Activated CD4-positive, alpha-beta T cell treated with anti-CD3 and anti-CD28 coated beads, Interleukin-2, amount 50 U/mL, for 4 hours (primary cell): Measurements from ENCODE around the gene CILP2.
A peak's percentile ranks its signal among the peaks of the same experiment; 100 is the strongest.

ENCODE experiments used
- DNase-seq, 2 experiments: peaks; one replicate each; pipeline ENCODE4 v3.0.0-alpha.2; 2020

The CILP2 gene

DNA sequence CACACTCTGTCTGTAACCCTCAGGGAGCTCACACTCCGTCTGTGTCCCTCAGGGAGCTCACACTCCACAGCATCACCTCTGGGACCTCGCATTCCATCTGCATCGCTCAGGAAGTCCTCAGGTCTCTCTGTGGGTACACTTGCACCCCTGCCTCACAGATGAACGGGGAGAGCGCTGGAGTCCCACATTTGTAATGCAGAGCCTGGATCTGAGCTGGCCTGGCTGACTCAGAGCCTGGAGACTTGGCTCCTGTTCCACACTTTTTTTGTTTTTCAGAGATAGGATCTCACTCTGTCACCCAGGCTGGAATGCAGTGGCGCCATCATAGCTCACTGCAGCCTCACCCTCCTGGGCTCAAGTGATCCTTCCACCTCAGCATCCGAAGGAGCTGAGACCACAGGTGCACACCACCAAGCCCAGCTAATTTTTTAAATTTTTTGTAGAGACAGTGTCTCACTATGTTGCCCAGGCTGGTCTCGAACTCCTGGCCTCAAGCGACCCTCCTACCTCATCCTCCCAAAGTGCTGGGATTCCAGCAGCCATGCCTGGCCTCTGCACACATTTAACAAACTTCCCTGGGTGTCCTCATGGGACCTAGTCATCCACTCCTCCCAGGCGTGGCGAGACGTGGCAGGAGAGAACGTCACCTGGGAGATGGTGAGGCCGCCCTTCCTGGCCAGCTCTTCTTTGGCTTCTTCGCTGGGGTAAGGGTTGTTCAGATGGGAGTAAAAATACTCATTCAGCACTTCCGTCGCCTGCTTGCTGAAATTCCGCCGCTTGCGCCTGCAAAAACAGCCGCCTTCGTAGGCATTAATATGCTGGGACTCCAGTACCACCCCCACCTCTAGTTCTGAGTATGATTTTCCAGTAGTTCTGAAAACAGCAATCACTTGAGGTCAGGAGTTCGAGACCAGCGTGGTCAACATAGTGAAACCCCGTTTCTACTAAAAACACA, 31.0 kb downstream of the CILP2 start:
- DNase-seq, result no peak

DNA sequence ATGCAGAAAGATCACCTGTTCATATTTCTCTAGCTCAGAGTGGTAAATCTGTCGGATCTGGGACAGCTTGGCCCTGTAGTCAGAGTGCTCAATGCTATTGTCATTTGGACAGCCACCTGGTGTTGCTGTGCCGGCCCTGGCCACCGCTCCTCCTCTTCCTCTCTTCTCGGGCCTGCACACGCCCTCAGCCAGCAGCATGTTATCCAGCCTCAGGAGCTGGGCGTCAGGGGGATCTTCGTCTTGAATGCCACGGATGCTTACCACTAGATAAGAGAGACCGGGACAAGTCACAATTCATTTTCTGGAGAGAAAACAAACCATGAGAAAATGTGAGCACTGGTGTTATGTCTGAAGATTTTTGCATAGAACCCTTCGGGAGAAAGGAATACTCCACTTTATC, 32.5 kb downstream of the CILP2 start:
- DNase-seq, result no peak

DNA sequence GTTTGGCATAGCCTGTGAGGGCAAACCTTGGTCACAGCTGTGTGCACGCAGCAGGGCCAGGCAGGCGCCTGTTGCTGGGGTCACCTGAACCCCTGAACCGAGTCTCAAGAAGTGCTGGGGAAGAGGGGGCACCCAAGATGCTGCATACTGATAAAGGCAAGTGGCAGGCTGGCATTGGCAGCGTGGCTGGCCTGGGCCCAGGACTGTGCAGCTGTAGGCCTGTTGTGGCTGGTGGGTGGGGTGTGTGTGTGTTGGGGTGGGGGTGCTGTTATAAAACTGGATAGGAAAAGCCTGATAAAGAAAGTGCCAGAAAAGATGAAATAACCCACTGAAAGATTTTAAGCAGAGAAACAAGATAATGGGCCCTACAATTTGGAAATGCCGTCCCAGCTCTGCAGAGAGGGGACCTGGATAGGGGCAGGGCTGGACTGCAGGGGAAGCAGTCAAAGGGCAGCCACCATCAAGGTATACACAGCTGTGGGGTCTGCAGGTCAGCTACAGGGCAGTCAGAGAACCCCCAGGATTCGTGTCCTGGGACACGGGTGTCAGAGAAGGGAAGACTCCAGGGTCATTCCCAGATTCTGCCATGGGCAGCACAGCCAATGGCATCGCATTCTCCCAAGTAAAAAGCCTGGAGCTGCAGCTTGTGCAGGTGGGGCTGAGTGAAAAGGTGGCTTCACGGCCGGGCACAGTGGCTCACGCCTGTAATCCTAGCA, 33.2 kb downstream of the CILP2 start:
- DNase-seq, result no peak

DNA sequence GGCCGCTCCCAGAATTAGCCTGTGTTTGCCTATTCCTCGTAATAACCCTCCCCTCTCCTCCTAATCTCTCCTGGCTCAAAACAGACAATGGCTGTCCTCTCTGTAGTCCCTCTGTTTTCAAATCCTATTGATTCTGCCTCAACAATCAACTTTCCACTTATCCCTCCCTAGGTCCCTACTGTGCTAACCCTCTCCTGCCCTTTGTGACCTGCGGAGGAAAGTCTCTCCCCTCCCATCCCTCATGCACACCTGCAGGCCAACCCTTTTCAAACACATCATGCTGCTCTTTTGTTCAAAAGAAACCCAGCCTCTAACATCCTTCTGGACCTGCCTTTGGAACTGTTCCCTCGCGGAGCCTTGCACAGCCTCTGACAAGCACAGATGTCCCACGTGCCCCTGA, 37.3 kb downstream of the CILP2 start:
- no peak for DNase-seq

DNA sequence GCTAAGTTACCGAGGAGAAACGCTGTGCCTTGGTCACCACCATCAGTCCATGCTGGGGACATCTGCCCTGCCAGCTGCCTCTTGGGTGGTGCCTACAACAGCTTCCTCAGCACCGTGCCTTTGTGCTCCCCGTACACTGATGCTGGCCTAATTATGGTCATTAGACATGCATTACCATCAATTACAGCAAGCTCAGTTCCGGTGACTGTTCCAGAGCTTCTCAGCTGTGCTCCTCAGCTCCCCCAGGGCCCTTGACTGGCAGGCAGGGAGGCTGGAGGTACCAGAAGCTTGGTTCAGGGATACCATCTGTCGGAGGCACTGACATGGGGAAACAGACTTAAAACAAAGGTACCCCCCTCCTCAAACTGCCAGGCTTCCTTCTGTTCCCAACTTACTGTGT, 40.2 kb downstream of the CILP2 start:
- DNase-seq, result no peak

DNA sequence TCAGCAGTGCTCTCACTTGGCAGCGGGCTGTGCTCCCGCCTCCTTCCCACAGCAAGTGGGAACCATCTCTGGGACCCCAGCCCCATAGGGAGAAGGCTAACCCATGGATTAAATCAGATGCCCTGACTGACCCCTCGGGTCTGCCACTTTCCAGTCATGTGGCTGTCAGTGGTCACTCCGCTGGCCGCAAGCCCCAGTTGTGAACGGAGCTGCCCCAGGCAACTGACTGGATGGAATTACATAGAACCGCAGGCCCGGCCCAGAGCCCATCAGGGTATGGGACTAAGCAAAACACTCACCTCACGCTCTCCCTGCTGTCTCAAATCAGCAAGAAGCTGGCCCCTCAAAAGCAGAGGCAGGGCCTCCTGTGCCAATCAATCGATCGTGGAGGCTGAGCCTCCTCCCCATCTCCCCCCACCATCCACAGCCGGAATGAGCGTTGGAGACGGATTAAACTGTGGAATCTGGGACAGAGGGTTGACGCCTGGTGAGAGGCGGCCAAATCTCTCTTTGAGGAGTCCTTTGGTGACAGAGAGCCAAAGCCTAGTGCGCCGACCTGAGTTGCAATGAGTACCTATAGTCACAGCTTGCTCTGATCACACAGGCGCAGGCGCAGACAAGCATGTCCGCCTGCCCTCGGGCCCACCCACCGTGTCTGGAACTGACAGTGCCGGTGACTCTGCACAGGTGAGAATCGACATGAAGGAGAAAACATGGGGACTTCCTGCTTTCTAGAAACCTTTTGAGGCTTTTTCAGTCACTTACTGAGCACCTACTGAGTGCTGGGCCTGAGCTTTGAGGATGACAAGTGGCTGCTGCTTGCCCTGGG, 41.7 kb downstream of the CILP2 start:
- no peak for DNase-seq

DNA sequence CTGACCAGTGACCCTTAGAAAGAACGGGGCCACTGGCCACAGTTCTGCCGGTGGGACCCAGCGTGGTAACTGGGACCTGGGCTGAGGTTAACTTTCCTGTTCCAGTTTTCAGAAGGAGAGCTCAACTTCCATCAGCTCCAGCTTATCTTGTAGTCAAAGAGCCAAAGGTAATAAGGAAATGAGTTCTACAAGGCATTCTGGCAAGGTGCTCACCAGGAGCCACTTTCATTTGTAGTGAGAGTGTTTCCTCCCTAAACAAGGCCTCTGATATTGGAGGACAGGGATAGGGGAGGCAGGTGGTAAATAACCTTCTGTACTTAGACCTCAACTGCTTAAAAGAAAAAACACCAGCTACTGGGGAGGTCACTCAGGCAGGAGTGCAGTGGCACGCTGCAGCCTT, 42.4 kb downstream of the CILP2 start:
- DNase-seq, result no peak

DNA sequence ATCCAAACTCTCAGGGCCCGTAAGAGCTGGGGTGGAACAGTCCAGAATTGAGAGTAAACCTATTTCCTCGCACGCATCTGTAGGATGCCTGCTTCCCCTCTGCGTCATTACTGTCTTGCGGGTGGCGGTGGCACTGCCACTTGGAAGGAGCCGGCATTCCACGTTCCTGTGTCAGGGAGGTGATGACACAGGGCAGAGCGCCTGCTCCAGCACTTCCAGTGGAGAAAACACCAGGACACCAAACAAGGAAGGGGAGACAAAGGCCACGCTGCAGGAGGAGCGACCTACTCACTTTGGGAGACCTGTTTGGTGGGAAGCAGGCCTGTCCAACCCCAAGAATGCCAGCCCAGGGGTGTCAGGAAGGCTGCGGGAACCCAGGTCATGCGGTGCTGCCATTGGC, 43.3 kb downstream of the CILP2 start:
- no peak for DNase-seq

DNA sequence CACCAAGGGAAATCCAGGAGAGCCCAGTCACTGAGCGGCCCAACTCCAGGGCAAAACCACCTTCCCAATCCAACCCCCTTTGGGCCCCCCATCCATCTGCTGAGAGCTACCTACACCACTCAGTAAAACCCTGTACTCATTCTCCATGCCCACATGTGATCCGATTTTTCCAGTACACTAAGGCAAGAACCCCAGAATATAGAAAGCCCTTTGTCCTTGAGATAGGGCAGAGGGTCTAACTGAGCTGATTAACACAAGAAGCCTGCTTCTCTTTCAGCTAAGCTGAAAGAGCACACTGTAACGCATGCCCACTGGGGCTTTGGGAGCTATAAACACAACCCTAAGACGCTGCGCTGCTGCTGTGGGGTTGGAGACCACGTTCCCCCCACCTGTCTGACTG, 44.4 kb downstream of the CILP2 start:
- no peak for DNase-seq

DNA sequence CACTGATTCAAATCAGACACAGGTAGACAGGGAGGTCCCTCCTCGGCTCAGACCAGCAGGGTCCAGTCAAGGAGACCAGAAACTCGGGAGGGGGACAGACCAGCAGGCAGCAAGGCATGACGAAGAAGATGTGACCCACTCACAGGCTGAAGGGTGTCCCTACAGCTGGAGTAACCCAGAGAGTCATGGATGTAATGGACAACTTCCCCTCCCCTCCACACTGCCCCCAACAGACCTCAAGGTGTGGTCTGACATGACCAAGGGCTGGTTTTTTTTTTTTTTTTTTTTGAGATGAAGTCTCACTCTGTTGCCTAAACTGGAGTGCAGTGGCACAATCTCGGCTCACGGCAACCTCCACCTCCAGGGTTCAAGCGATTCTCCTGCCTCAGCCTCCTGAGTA, 46.3 kb downstream of the CILP2 start:
- DNase-seq, result no peak

DNA sequence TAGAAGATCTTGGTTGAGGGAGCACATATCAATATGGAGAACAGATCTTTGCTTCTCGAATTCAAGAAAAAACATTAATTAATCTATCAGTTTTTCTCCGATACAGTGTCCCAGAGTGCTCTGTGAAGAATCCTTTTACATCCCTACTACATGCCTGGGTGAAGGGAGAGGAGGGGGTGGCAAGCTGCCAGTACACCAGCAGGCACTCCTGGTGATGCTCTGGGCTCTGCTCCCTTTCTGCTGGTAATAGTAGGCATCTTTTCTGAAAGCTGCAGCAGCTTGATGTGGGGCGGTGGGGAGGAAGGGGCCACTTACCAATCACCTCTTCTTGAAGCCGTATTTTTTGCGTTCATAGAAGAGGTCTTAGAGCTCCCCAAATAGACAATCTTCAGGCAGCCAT, 49.7 kb downstream of the CILP2 start:
- no peak for DNase-seq

DNA sequence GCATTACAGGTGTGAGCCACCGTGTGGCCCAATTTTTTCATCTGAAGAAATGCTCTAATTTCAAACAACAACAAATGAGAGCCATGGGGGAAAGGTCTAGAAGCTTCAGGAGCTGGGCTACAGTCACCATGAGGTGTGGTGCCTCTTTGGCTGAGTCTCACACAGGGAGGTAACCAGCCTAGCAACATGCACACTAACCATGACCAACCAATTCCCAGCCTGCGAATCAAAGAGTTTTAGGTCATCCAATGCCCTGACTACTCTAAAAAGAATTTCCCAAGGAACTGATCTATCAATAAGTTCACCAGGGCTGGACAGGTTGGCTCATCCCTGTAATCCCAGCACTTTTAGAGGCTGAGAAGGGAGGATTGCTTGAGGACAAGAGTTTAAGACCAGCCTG, 50.5 kb downstream of the CILP2 start:
- no peak for DNase-seq

DNA sequence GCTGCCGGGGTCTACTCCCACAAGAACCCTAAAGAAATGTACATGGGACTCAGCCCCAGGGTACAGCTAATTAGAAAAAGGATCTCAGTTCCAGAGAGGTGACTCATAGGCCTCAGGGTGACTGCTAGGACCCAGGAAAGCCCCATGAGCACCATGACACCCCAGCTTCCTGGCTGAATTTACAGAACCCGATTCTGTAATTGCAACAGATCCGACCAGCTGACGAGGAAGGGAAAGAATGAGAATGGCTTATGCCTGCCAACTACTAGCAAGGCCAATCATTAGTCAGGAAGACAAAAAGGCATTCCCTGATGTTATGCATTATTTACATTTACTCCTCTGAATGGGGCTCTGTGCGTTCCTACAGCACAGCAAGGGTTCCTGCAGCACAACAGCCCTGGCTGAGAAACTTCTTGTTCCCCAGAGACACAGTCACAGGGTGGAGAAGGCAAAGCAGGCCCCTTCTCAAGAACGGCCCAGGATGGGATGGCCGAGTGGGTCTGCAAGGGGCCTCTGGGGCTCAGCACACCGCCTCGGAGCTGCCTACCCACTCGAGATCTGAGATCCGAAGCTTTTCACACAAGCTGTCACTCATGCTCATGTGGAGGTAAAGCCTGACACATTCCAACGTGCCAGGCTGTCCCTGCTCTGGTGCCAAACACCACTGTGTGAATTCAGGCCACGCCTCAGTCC, 53.2 kb downstream of the CILP2 start:
- DNase-seq, result peak; percentile 66 to 70

DNA sequence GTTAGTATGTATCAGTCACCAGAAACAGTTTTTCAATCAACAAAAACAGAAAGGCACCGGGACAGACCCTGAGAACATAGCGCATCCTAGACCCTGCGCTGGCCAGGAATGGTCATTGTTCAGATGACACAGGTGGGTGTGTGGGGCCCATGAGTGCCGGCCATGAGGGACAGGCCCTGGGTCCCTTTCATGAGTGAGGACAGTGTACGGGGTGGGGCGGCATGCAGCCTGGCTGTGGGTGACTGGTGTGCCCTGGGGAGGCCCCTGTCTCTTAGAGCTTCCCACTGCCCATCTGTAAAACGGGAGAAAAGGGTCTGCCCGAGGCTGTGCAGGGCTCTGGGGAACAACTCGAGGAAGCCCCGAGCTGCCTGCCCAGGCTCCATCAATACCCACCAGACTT, 54.6 kb downstream of the CILP2 start:
- DNase-seq, result no peak

DNA sequence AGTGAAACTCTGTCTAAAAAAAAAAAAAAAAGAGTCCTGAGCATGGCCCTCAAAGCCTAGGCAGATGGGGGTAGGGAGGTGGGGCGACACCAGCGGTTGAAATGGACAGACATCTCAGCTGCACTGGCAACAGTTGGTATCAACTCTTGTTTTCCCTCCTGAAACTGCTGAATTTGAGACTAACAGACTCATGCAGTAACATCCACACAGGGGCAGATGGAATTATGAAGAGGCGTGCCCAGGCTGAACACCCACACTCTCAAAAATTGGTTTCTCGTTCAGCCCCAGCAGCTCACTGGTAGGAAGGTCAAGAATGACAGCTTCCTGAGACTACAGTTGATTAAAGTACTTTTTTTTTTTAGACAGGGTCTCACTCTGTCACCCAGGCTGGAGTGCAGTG, 56.3 kb downstream of the CILP2 start:
- DNase-seq, result peak; percentile 24 to 25

DNA sequence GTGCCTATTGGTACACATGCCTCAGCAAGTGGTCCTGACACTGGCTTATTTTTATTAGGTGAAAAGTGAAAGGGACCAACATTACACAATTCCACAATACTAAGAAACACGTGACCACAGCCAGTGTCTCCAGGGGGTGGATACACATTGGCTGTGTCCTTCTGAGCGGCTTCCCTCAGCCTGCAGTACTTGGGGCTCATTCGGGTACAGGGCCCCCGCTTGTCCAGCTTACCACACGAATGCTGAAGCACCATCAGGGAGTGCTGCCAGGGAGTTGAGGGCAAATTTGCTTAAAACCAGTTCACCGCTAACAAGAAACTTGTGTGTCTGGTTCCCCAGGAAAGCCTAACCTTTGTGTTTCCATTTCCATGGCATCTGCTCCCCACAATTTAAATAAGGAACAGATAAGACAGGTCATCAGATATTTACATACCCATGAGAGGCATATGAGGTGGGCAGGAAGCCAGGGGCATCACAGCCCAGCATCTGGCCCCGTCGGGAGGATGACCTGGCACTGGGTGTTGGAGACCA, 57.2 kb downstream of the CILP2 start:
- DNase-seq, result no peak
